ENCODE data around the gene LRMDA.

DNA sequence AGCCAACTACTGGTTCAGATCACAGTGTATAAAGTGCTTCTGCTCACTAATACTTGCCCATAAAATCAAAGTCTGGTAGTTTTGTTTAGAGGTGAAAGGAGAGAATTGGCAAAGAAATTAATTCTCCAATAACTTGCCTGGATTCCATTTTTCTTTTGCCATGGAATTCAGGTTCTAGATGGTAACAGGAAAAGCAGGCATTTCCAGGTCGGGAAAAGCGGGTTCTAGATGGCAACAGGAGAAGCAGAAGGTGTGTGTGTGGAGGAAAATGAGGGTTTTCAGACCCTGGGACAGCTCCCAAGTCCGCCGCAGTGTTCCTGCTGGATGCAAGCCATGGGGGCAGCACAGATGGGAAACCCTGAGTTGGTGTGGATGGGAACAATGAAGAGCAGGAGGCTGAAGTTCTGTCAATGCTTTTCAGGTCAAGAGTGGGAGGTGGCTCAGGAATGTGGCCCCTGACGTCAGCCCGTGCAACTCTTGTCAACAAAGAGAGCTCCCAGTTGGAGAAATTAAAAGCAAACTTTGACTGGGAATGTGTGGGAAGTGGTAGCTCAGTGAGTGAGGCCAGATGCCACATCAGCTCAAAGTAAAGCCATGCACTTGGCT is 696.7 kb downstream of the LRMDA start:
- TF ChIP-seq, protein P1, sequence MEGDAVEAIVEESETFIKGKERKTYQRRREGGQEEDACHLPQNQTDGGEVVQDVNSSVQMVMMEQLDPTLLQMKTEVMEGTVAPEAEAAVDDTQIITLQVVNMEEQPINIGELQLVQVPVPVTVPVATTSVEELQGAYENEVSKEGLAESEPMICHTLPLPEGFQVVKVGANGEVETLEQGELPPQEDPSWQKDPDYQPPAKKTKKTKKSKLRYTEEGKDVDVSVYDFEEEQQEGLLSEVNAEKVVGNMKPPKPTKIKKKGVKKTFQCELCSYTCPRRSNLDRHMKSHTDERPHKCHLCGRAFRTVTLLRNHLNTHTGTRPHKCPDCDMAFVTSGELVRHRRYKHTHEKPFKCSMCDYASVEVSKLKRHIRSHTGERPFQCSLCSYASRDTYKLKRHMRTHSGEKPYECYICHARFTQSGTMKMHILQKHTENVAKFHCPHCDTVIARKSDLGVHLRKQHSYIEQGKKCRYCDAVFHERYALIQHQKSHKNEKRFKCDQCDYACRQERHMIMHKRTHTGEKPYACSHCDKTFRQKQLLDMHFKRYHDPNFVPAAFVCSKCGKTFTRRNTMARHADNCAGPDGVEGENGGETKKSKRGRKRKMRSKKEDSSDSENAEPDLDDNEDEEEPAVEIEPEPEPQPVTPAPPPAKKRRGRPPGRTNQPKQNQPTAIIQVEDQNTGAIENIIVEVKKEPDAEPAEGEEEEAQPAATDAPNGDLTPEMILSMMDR (IDR thresholded peaks at IDR 0.05) = no peak
- no peak for TF ChIP-seq POLR2A (IDR thresholded peaks at IDR 0.05)
